Measurements from ENCODE around the gene DDA1.

DNA sequence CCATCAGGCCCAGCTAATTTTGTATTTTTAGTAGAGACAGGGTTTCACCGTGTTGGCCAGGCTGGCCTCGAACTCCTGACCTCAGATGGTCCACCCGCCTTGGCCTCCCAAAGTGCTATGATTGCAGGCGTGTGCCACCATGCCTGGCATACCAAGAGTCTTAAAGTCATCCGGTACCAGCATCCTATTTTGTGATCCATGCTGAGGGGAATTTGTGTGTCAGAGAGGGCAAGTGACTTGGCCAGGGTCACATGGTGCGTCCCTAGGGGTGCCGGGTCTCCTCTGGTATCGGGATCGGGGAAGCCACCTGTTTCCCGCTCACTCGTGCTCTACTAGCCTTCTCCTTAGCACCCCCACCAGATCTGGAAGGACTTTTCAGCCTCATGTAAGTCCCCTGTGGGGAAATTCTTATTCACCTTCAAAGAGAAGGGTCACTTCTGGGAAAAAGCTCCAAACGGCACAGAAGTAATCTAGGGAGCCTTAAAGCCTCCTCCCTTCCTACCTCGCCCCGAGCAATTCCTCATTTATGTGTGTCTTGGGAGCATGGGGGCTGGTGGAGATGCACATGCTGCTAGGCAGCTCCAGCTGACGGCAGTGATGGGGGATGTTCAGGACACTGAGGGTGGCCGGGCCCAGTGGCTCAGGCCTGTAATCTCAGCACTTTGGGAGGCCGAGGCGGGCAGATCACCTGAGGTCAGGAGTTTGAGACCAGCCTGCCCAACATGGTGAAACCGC is 33.8 kb upstream of the DDA1 start:
- TF ChIP-seq, protein P1, sequence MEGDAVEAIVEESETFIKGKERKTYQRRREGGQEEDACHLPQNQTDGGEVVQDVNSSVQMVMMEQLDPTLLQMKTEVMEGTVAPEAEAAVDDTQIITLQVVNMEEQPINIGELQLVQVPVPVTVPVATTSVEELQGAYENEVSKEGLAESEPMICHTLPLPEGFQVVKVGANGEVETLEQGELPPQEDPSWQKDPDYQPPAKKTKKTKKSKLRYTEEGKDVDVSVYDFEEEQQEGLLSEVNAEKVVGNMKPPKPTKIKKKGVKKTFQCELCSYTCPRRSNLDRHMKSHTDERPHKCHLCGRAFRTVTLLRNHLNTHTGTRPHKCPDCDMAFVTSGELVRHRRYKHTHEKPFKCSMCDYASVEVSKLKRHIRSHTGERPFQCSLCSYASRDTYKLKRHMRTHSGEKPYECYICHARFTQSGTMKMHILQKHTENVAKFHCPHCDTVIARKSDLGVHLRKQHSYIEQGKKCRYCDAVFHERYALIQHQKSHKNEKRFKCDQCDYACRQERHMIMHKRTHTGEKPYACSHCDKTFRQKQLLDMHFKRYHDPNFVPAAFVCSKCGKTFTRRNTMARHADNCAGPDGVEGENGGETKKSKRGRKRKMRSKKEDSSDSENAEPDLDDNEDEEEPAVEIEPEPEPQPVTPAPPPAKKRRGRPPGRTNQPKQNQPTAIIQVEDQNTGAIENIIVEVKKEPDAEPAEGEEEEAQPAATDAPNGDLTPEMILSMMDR (IDR thresholded peaks at IDR 0.05; ENCODE audit: poor library complexity): no peak
- no peak for TF ChIP-seq EZH2 (IDR thresholded peaks at IDR 0.05; ENCODE audit: borderline replicate concordance)
- no peak for TF ChIP-seq EZH2phosphoT487 (IDR thresholded peaks at IDR 0.05; ENCODE audit: low read depth, severe bottlenecking, unreplicated experiment)

Data from hepatocyte (in vitro differentiated cells).